Natural killer cell (primary cell): ENCODE results near the gene PRMT7. TPM values are rescaled to one million over a fixed set of nuclear protein-coding genes. Genes with fewer than 3 reads are reported as not detected.

Experiments used
- ATAC-seq, 3 donors: fragments of 150-1000 bp in 2 of 3; fragments of 200-7000 bp in 1 of 3; cut with Tn5 transposase; 1 replicate in 1 of 3; 2 replicates in 2 of 3; pipeline ENCODE4 v1.10.0; 2021; ENCODE audit warnings: mild to moderate bottlenecking in 2 of 3, moderate library complexity in 2 of 3
- DNase-seq, 2 donors: peaks; one replicate each; pipeline versions ENCODE4 v3.0.0 to v3.0.0-alpha.2; 2013 to 2021; ENCODE audit warnings: mixed read lengths in 1 of 2
- H3K27ac ChIP-seq: one replicate; pipeline ENCODE4 v1.5.1; 2013; ENCODE audit warnings: mild to moderate bottlenecking, low read length
- H3K27me3 ChIP-seq: one replicate; pipeline ENCODE4 v1.6.1; 2013; ENCODE audit warnings: low read length; ENCODE audit not compliant: control insufficient read depth, insufficient read depth
- H3K36me3 ChIP-seq: one replicate; pipeline ENCODE4 v1.6.1; 2013; ENCODE audit warnings: low read length; ENCODE audit not compliant: control insufficient read depth, insufficient read depth
- H3K4me1 ChIP-seq: one replicate; pipeline ENCODE4 v1.6.1; 2013; ENCODE audit warnings: low read length; ENCODE audit not compliant: control insufficient read depth, insufficient read depth
- H3K4me3 ChIP-seq: one replicate; pipeline ENCODE4 v1.5.1; 2013; ENCODE audit warnings: low read length
- H3K9me3 ChIP-seq: one replicate; pipeline ENCODE4 v1.6.1; 2013; ENCODE audit warnings: low read length; ENCODE audit not compliant: control insufficient read depth, insufficient read depth
- H3K27ac Mint-ChIP-seq, 2 donors: one replicate each; pipeline ENCODE4 v1.8.0; 2022; ENCODE audit warnings: mild to moderate bottlenecking in 2 of 2, mixed read lengths in 2 of 2, moderate library complexity in 1 of 2
- H3K27me3 Mint-ChIP-seq, 2 donors: one replicate each; pipeline ENCODE4 v1.8.0; 2022; ENCODE audit warnings: low read depth in 2 of 2, mixed read lengths in 2 of 2
- H3K36me3 Mint-ChIP-seq: one replicate; pipeline ENCODE4 v1.8.0; 2022; ENCODE audit warnings: mixed read lengths
- H3K4me1 Mint-ChIP-seq, 2 donors: one replicate each; pipeline ENCODE4 v1.8.0; 2022; ENCODE audit warnings: mixed read lengths in 2 of 2
- H3K4me3 Mint-ChIP-seq: one replicate; pipeline ENCODE4 v1.8.0; 2022; ENCODE audit warnings: mild to moderate bottlenecking, moderate library complexity, mixed read lengths
- H3K9me3 Mint-ChIP-seq, 2 donors: one replicate each; pipeline ENCODE4 v1.8.0; 2022; ENCODE audit warnings: mixed read lengths in 2 of 2
- WGBS: methylation state at CpG from one replicate; pipeline ENCODE4 v1.1.7; 2013; ENCODE audit warnings: missing lambda C conversion rate; ENCODE audit not compliant: insufficient coverage; 5-methylcytosine and 5-hydroxymethylcytosine counted together
- intact Hi-C: fragments of 100-400 bp; cut with micrococcal nuclease; formaldehyde crosslinking; loops from one replicate; pipeline ENCODE4 v1.14.2; 2022
- total RNA-seq, 4 donors: library from RNA; stranded (reverse); fragments of 120-200 nt in 1 of 4; gene quantifications; one replicate each; pipeline versions ENCODE4 v1.2.3 to v1.2.4, GENCODE V29; 2013 to 2022
- TF ChIP-seq, protein P1 (sequence below): fragments of 200-600 bp; IDR thresholded peaks from one replicate; pipeline ENCODE4 v1.8.0; 2022; ENCODE audit warnings: antibody characterized with exemption

Gene PRMT7
- total RNA-seq, 3 donors from 2014 or later (not counting 1 experiment from before 2014, with no cell fraction given) = 60.7 to 84.7 (median 68.2) TPM

DNA sequence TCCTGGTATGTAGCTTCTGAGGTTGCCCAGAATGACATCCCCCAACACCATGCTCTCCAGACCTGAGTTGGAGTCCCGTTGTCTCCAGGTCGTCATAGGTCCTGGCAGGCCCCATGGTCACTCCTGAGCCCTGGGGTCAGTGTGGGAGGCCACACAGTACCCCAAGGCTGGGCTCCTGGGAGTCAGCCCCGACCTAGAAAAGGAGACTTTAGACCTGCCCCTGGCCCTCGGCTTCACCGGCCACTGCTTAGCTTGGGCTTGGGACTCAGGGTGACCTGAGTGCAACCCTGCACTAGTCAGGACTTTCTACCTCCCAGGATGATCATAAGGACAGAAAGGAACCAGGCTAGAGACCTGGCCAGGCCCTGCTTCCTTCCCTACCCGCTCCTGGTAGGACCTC, 65.8 kb downstream of the PRMT7 start:
- ATAC-seq = no peak
- 87% methylated on average over 6 of the region's 6 CpGs for WGBS
- H3K4me1 Mint-ChIP-seq = peaks cover 9 to 15% of the 10 kb centered on the region in 2 donors

DNA sequence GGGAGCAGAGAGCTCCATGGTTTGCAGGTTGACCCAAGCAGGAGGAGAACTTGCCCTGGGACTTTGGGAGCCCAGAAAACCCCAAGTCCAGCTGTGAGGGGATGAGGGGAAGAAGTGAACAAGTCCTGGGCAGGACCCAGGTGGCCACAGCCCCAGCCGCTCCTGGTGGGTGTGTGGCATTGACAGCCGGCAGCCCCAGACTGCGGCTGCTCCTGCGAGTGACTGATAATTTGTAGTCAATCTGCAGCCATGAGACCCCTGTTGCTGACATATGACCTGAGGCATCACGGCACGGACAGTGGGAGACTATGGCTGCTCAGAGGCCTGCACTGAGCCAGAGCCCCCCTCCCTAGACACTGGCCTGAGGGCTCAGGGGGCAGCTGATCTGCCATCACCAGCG, 66.4 kb downstream of the PRMT7 start:
- H3K9me3 ChIP-seq = no peaks in the 10 kb centered on the region
- TF ChIP-seq, protein P1, sequence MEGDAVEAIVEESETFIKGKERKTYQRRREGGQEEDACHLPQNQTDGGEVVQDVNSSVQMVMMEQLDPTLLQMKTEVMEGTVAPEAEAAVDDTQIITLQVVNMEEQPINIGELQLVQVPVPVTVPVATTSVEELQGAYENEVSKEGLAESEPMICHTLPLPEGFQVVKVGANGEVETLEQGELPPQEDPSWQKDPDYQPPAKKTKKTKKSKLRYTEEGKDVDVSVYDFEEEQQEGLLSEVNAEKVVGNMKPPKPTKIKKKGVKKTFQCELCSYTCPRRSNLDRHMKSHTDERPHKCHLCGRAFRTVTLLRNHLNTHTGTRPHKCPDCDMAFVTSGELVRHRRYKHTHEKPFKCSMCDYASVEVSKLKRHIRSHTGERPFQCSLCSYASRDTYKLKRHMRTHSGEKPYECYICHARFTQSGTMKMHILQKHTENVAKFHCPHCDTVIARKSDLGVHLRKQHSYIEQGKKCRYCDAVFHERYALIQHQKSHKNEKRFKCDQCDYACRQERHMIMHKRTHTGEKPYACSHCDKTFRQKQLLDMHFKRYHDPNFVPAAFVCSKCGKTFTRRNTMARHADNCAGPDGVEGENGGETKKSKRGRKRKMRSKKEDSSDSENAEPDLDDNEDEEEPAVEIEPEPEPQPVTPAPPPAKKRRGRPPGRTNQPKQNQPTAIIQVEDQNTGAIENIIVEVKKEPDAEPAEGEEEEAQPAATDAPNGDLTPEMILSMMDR = no peak
- Mint-ChIP-seq H3K36me3 (no peaks in the 10 kb centered on the region), H3K4me3 (no peak overlapping the region), H3K27ac (no peak overlapping the region), H3K4me1 (peaks cover 5 to 12% of the 10 kb centered on the region in 2 donors), H3K27me3 (no peaks in the 10 kb centered on the region), H3K9me3 (no peaks in the 10 kb centered on the region)
- no peaks in the 10 kb centered on the region for H3K36me3 ChIP-seq
- H3K4me3 ChIP-seq = no peak overlapping the region
- DNase-seq (no peak), ATAC-seq (no peak)
- 96% methylated on average over 7 of the region's 7 CpGs for WGBS
- intact Hi-C loops = no loop called here
- H3K27me3 ChIP-seq = no peaks in the 10 kb centered on the region
- H3K27ac ChIP-seq = no peak overlapping the region
- H3K4me1 ChIP-seq = peaks cover 7% of the 10 kb centered on the region

More for the DNA sequence above, 65.8 kb downstream of the PRMT7 start:
- Histone ChIP-seq H3K27ac (no peak overlapping the region), H3K4me3 (no peak overlapping the region), H3K36me3 (no peaks in the 10 kb centered on the region), H3K27me3 (no peaks in the 10 kb centered on the region), H3K9me3 (no peaks in the 10 kb centered on the region), H3K4me1 (peaks cover 9% of the 10 kb centered on the region)
- Mint-ChIP-seq H3K36me3 (no peaks in the 10 kb centered on the region), H3K27me3 (no peaks in the 10 kb centered on the region), H3K27ac (no peak overlapping the region), H3K4me3 (no peak overlapping the region), H3K9me3 (no peaks in the 10 kb centered on the region)
- no peak for DNase-seq
- intact Hi-C loops = no loop called here
- TF ChIP-seq, protein P1 = no peak

DNA sequence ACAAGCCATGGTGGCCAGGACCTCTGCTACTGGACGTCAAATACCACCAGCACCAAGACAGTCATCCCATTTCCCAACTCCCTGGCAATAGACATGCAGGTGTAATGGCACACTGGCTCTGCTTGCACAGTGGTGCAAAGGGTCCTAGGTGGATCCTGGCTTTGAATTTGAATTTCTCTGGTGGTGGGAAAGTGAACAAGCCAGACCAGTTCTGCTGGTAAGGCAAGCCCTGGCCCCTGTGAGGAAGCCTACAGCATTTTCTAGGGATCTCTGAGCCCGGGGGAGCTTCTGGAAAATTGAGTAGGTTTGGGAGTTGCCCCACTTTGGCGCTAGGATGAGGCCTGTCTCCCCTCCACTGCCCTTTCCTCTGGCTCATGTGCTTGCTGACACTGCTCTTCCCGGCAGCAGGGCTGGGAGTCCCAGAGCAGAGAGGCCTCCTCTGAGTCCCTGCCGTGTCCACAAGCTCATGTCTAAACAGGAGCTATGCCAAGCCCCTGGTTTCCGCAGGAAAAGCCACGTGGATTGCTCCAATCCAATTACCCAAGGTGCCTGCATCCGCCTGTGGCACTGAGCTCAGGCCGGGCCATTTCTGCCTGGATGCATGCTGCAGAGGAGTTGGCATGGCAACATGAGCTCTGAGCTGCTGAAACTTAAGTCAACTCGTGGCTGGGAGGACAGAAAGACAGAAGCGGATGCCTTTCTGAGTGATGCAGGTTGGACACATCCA, 67.0 kb downstream of the PRMT7 start:
- TF ChIP-seq, protein P1 = no peak
- Mint-ChIP-seq H3K36me3 (no peaks in the 10 kb centered on the region), H3K4me1 (peaks cover 0 to 10% of the 10 kb centered on the region in 2 donors), H3K9me3 (no peaks in the 10 kb centered on the region), H3K27ac (no peak overlapping the region), H3K4me3 (no peak overlapping the region), H3K27me3 (no peaks in the 10 kb centered on the region)
- H3K4me3 ChIP-seq = no peak overlapping the region
- 89% methylated on average over 11 of the region's 11 CpGs for WGBS
- no peaks in the 10 kb centered on the region for H3K9me3 ChIP-seq
- ATAC-seq (no peak), DNase-seq (no peak)
- H3K27ac ChIP-seq = no peak overlapping the region
- no peaks in the 10 kb centered on the region for H3K36me3 ChIP-seq
- intact Hi-C loops = no loop called here
- H3K4me1 ChIP-seq = peaks cover 9% of the 10 kb centered on the region
- H3K27me3 ChIP-seq = no peaks in the 10 kb centered on the region
